ENCODE results near the gene NT5DC3. TPM values are rescaled to one million over a fixed set of nuclear protein-coding genes. Genes with fewer than 3 reads are reported as not detected.

The NT5DC3 gene
- total and polyA plus RNA-seq, 5 donors from 2014 or later, result 0.08 to 4.7 (median 0.89) TPM

DNA sequence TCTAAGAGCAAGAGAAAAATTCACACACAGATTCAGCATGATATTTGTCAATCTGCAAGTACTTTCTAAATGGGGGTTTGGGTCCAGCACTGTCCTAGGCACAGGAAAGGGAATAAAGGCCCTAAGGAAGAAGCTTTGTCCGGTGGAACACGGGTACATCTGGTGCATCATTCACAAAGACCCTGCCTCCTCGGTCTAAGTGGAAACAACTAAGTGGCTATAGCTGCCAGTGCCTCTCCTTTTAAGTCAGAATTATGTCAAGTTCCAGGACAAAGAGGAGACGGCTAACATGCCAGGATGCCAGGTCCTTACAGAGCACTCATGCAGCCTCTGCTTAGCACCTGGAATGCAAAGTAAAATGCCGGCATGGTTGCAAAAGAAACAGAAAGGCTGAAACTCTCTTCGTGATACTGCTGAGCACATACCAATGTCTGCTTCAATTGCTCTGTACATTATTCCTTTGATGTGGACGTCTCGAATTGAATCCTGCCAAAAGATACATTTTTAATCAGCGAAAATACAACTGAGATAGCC lies 47.5 kb downstream of the NT5DC3 start:
- Histone ChIP-seq H3K9me3 (ENCODE audit: control insufficient read depth in 2 of 2, low read length in 2 of 2) (no peaks in the 10 kb centered on the region), H3K27ac (ENCODE audit: insufficient read depth, low read length, poor library complexity, severe bottlenecking) (no peak overlapping the region), H3K4me3 (ENCODE audit: low read depth, low read length) (no peak overlapping the region), H3K36me3 (ENCODE audit: control insufficient read depth, insufficient read depth, low read length) (peaks cover 15% of the 10 kb centered on the region), H3K27me3 (ENCODE audit: control insufficient read depth, insufficient read depth, low read length) (no peaks in the 10 kb centered on the region), H3K4me1 (ENCODE audit: control insufficient read depth, insufficient read depth, low read length, poor library complexity, severe bottlenecking) (no peaks in the 10 kb centered on the region)
- ATAC-seq (ENCODE audit: low read depth in 2 of 2), result no peak
- Mint-ChIP-seq H3K36me3 (peaks cover 26% of the 10 kb centered on the region), H3K27ac (no peak overlapping the region), H3K9me3 (no peaks in the 10 kb centered on the region), H3K4me1 (no peaks in the 10 kb centered on the region), H3K27me3 (no peaks in the 10 kb centered on the region), H3K4me3 (no peak overlapping the region)
- DNase-seq, result no peak

DNA sequence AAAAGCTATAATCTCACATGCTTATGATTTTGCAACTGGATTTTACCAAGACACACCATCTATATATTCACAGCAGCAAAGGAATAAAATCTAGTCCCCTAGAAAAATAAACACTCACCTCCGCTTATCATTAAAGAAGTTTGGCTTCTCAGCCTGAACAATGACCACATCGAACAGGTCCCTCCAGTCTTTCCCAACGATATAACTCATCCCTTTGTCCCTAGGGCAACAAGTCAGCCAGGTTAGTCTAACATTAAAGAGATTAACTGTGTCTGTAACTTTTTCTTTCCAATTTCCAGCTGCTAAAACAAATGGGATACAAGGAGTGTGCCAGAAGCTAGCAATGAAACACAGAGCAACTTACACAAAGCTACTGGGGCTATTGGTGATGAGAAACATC lies 48.0 kb downstream of the NT5DC3 start:
- Histone ChIP-seq H3K36me3 (ENCODE audit: control insufficient read depth, insufficient read depth, low read length) (peaks cover 13% of the 10 kb centered on the region), H3K4me3 (ENCODE audit: low read depth, low read length) (no peak overlapping the region), H3K4me1 (ENCODE audit: control insufficient read depth, insufficient read depth, low read length, poor library complexity, severe bottlenecking) (no peaks in the 10 kb centered on the region), H3K27me3 (ENCODE audit: control insufficient read depth, insufficient read depth, low read length) (no peaks in the 10 kb centered on the region), H3K27ac (ENCODE audit: insufficient read depth, low read length, poor library complexity, severe bottlenecking) (no peak overlapping the region), H3K9me3 (ENCODE audit: control insufficient read depth in 2 of 2, low read length in 2 of 2) (no peaks in the 10 kb centered on the region)
- H3K4me3 Mint-ChIP-seq, result no peak overlapping the region
- H3K27ac Mint-ChIP-seq, result no peak overlapping the region
- DNase-seq, result no peak
- no peaks in the 10 kb centered on the region for H3K27me3 Mint-ChIP-seq
- no peaks in the 10 kb centered on the region for H3K9me3 Mint-ChIP-seq
- peaks cover 26% of the 10 kb centered on the region for H3K36me3 Mint-ChIP-seq
- ATAC-seq (ENCODE audit: low read depth in 2 of 2), result no peak
- H3K4me1 Mint-ChIP-seq, result no peaks in the 10 kb centered on the region

DNA sequence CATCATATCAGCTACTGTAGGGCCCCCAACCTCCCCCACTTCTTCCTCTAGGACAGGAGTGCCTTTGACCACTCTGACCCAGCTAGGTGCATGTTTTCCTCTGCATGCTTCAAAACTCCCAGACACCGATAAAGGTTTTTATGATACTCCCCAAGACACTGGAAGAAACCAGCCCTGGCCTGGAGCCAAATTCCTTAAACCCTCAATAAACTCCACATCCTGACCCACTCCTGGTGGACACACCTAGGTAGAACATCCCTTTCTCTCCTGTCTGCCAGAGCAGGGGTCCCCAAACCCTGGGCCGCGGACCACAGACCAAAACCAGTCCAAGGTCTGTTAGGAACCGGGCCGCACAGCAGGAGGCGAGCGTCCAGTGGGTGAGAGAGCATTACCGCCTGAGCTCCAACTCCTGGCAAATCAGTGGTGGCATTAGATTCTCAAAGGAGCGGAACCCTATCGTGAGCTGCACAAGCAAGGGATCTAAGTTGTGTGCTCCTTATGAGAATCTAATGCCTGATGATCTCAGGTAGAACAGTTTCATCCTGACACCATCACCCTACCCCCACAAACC lies 49.6 kb downstream of the NT5DC3 start:
- Histone ChIP-seq H3K4me1 (ENCODE audit: control insufficient read depth, insufficient read depth, low read length, poor library complexity, severe bottlenecking) (no peaks in the 10 kb centered on the region), H3K4me3 (ENCODE audit: low read depth, low read length) (no peak overlapping the region), H3K9me3 (ENCODE audit: control insufficient read depth in 2 of 2, low read length in 2 of 2) (no peaks in the 10 kb centered on the region), H3K36me3 (ENCODE audit: control insufficient read depth, insufficient read depth, low read length) (peaks cover 13% of the 10 kb centered on the region), H3K27me3 (ENCODE audit: control insufficient read depth, insufficient read depth, low read length) (no peaks in the 10 kb centered on the region), H3K27ac (ENCODE audit: insufficient read depth, low read length, poor library complexity, severe bottlenecking) (no peak overlapping the region)
- no peak overlapping the region for H3K4me3 Mint-ChIP-seq
- H3K27ac Mint-ChIP-seq, result no peak overlapping the region
- H3K36me3 Mint-ChIP-seq, result peaks cover 17% of the 10 kb centered on the region
- no peaks in the 10 kb centered on the region for H3K27me3 Mint-ChIP-seq
- no peak for ATAC-seq (ENCODE audit: low read depth in 2 of 2)
- DNase-seq, result no peak
- no peaks in the 10 kb centered on the region for H3K9me3 Mint-ChIP-seq
- H3K4me1 Mint-ChIP-seq, result no peaks in the 10 kb centered on the region

DNA sequence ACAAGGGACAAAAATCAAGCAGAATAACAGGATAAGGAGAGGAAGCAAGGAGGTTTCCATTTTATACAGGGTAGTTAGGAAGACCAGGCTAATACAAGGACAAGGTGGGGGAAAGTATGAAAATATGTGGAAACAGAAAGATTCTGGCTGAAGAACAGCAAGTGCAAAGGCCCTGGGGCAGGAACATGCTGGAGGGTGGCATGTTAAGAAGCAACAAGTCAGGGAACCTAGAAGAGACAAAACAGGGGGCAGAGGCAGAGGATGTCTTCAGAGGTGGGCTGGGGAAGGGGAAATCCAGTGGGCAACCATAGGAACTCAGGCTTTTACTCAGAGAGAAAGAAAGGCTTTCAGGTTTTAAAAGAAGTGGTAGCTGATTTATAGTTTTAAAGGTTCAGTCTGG lies 54.8 kb downstream of the NT5DC3 start:
- no peaks in the 10 kb centered on the region for H3K4me1 Mint-ChIP-seq
- Histone ChIP-seq H3K36me3 (ENCODE audit: control insufficient read depth, insufficient read depth, low read length) (peaks cover 4% of the 10 kb centered on the region), H3K27ac (ENCODE audit: insufficient read depth, low read length, poor library complexity, severe bottlenecking) (no peak overlapping the region), H3K4me1 (ENCODE audit: control insufficient read depth, insufficient read depth, low read length, poor library complexity, severe bottlenecking) (no peaks in the 10 kb centered on the region), H3K27me3 (ENCODE audit: control insufficient read depth, insufficient read depth, low read length) (no peaks in the 10 kb centered on the region), H3K4me3 (ENCODE audit: low read depth, low read length) (no peak overlapping the region), H3K9me3 (ENCODE audit: control insufficient read depth in 2 of 2, low read length in 2 of 2) (no peaks in the 10 kb centered on the region)
- DNase-seq (no peak), ATAC-seq (ENCODE audit: low read depth in 2 of 2) (no peak)
- H3K27me3 Mint-ChIP-seq, result no peaks in the 10 kb centered on the region
- H3K4me3 Mint-ChIP-seq, result no peak overlapping the region
- peak overlapping the region in 1 of 3 donors; percentile 61 for H3K27ac Mint-ChIP-seq
- peaks cover 0 to 1% (median 0%) of the 10 kb centered on the region in 7 donors for H3K9me3 Mint-ChIP-seq
- H3K36me3 Mint-ChIP-seq, result peaks cover 28% of the 10 kb centered on the region

DNA sequence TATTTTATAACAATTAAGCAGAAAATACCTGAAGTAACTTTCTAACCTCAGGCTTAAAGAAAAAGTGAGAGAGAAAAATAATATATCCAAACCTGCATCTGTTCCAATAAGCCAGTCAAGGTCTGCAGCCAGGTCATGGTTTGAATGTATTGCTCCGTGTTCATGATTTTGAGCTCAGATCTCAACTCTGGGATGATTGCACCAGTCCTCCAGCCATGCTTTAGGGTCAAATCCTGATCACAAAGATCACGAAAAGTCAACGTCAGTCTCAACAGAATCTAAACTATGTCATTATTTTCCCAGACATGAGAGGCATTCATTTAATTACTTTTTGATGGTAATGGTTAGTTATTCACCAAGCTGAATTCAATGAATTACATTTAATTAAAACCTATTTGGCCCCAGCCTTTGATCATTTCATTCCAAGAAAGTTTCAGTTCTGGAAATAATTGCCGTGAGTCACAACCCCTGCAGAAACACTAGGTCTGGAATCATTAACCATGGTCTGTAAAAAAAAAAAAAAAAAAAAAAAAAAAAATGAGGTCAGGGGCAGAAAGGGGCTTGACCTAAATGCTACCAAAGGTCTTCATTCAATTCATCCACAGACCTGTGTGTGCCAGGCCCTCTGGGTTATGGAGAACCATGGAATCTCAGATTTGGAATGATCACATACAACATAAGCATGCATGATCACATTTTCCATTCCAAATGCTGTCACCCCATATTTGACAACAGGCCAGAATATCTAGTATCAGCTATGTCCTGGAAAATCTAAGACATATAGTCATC lies 55.6 kb downstream of the NT5DC3 start:
- H3K27ac Mint-ChIP-seq, result peak overlapping the region in 1 of 3 donors; percentile 61
- H3K4me3 Mint-ChIP-seq, result no peak overlapping the region
- H3K9me3 ChIP-seq (ENCODE audit: control insufficient read depth in 2 of 2, low read length in 2 of 2), result no peaks in the 10 kb centered on the region
- H3K36me3 Mint-ChIP-seq, result peaks cover 28% of the 10 kb centered on the region
- peaks cover 4% of the 10 kb centered on the region for H3K36me3 ChIP-seq (ENCODE audit: control insufficient read depth, insufficient read depth, low read length)
- no peaks in the 10 kb centered on the region for H3K4me1 ChIP-seq (ENCODE audit: control insufficient read depth, insufficient read depth, low read length, poor library complexity, severe bottlenecking)
- ATAC-seq (ENCODE audit: low read depth in 2 of 2) (no peak), DNase-seq (no peak)
- H3K27ac ChIP-seq (ENCODE audit: insufficient read depth, low read length, poor library complexity, severe bottlenecking), result no peak overlapping the region
- no peaks in the 10 kb centered on the region for H3K27me3 ChIP-seq (ENCODE audit: control insufficient read depth, insufficient read depth, low read length)
- H3K27me3 Mint-ChIP-seq, result no peaks in the 10 kb centered on the region
- H3K4me1 Mint-ChIP-seq, result no peaks in the 10 kb centered on the region
- H3K4me3 ChIP-seq (ENCODE audit: low read depth, low read length), result no peak overlapping the region
- H3K9me3 Mint-ChIP-seq, result peaks cover 0 to 1% (median 0%) of the 10 kb centered on the region in 7 donors

DNA sequence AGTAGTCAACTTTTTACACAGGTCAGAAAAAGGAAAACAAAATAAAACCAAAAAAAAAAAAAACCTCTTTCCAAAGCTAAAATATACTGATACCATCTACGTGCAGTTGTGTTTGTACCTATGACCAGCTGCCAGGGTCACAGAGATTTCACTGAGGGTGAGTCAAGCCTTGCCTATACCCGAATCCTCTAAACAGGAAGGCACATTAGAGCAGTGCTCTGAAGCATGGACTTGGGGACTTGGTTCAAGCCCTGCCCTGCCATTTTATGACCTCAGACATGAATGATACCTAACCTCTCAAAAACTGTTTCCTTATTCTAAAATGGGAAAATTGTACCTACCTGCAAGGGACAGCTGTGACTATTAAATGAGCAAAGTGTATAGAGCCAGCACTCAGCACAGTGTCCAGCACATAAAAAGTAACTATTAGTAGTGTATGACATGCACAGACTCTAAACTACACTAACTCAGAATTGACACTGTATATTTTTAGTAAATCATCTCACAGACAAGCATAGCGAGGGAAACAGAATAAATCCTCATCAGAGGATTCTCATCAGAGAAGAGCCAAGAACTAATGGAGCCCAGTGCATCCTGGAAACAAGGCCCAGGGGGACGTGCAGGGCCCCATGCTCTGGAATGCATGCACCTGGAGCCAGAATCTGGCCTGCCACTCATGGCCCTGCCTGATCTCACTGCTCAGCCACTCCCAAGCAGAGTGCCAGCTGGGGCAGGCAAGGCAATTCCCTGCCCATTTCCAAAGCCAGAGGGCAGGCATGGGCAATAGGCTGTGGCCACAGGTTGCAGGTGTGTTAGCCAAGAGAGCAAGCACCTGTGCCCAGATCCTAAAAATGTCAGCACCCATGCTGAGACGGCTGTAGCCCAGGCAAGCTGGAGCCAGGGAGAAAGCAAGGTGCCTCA lies 57.0 kb downstream of the NT5DC3 start:
- Histone ChIP-seq H3K4me1 (ENCODE audit: control insufficient read depth, insufficient read depth, low read length, poor library complexity, severe bottlenecking) (no peaks in the 10 kb centered on the region), H3K36me3 (ENCODE audit: control insufficient read depth, insufficient read depth, low read length) (peaks cover 4% of the 10 kb centered on the region), H3K4me3 (ENCODE audit: low read depth, low read length) (no peak overlapping the region), H3K27me3 (ENCODE audit: control insufficient read depth, insufficient read depth, low read length) (no peaks in the 10 kb centered on the region), H3K9me3 (ENCODE audit: control insufficient read depth in 2 of 2, low read length in 2 of 2) (no peaks in the 10 kb centered on the region), H3K27ac (ENCODE audit: insufficient read depth, low read length, poor library complexity, severe bottlenecking) (no peak overlapping the region)
- no peak for ATAC-seq (ENCODE audit: low read depth in 2 of 2)
- DNase-seq, result no peak
- H3K27ac Mint-ChIP-seq, result peak overlapping the region in 2 of 3 donors; percentile 19 to 76
- no peaks in the 10 kb centered on the region for H3K27me3 Mint-ChIP-seq
- no peaks in the 10 kb centered on the region for H3K4me1 Mint-ChIP-seq
- H3K9me3 Mint-ChIP-seq, result peaks cover 0 to 1% (median 0%) of the 10 kb centered on the region in 7 donors
- peaks cover 39% of the 10 kb centered on the region for H3K36me3 Mint-ChIP-seq
- H3K4me3 Mint-ChIP-seq, result no peak overlapping the region

DNA sequence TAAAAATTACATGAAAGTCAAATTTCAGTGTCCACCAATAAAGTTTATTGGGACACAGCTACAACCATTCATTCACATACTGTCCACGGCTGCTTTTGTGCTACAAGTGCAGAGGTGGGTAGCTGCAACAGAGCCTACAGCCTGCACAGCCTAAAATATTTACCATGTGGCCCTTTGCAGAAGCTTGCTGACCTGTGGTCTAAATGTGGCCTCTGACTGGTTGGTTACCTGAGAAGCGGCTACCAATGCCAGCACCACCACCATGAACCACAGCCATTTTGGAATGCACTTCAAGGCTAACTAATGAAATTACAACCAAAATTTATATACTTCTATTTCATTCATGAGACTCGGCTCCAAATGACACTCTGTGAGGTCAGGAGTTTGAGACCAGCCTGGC lies 58.6 kb downstream of the NT5DC3 start:
- H3K4me3 Mint-ChIP-seq, result no peak overlapping the region
- peaks cover 47% of the 10 kb centered on the region for H3K36me3 Mint-ChIP-seq
- ATAC-seq (ENCODE audit: low read depth in 2 of 2), result no peak
- no peak overlapping the region for H3K27ac ChIP-seq (ENCODE audit: insufficient read depth, low read length, poor library complexity, severe bottlenecking)
- no peaks in the 10 kb centered on the region for H3K27me3 ChIP-seq (ENCODE audit: control insufficient read depth, insufficient read depth, low read length)
- H3K27ac Mint-ChIP-seq, result no peak overlapping the region
- no peaks in the 10 kb centered on the region for H3K9me3 ChIP-seq (ENCODE audit: control insufficient read depth in 2 of 2, low read length in 2 of 2)
- H3K4me1 ChIP-seq (ENCODE audit: control insufficient read depth, insufficient read depth, low read length, poor library complexity, severe bottlenecking), result no peaks in the 10 kb centered on the region
- H3K9me3 Mint-ChIP-seq, result peaks cover 0 to 1% (median 0%) of the 10 kb centered on the region in 7 donors
- no peaks in the 10 kb centered on the region for H3K27me3 Mint-ChIP-seq
- no peak for DNase-seq
- H3K36me3 ChIP-seq (ENCODE audit: control insufficient read depth, insufficient read depth, low read length), result peaks cover 4% of the 10 kb centered on the region
- H3K4me1 Mint-ChIP-seq, result peaks cover 0 to 2% (median 0%) of the 10 kb centered on the region in 4 donors
- H3K4me3 ChIP-seq (ENCODE audit: low read depth, low read length), result no peak overlapping the region
